IPS-20b (cell line): Measurements from ENCODE around the gene CUX1.

Experiments
- H3K27ac ChIP-seq: one replicate; pipeline ENCODE4 v1.5.1; 2013; ENCODE audit warnings: low read length
- H3K27me3 ChIP-seq: 2 replicates; pipeline ENCODE4 v1.6.1; 2013; ENCODE audit warnings: mild to moderate bottlenecking, low read length, inconsistent platforms; ENCODE audit not compliant: insufficient read depth
- H3K36me3 ChIP-seq: 2 replicates; pipeline ENCODE4 v1.6.1; 2013; ENCODE audit warnings: low read depth, mild to moderate bottlenecking, inconsistent platforms, low read length, moderate library complexity; ENCODE audit not compliant: insufficient read depth
- H3K4me1 ChIP-seq: 2 replicates; pipeline ENCODE4 v1.6.1; 2013; ENCODE audit warnings: mild to moderate bottlenecking, control low read depth, inconsistent platforms, low read length, moderate library complexity; ENCODE audit not compliant: insufficient read depth
- H3K4me3 ChIP-seq: 2 replicates; pipeline ENCODE4 v1.5.1; 2013; ENCODE audit warnings: mild to moderate bottlenecking, low read length, inconsistent platforms
- H3K9ac ChIP-seq: 2 replicates; pipeline ENCODE4 v1.6.1; 2013; ENCODE audit warnings: low read depth, mild to moderate bottlenecking, inconsistent platforms, low read length, moderate library complexity
- H3K9me3 ChIP-seq: 2 replicates; pipeline ENCODE4 v1.6.1; 2013; ENCODE audit warnings: mild to moderate bottlenecking, low read depth, low read length, inconsistent platforms; ENCODE audit not compliant: insufficient read depth

The CUX1 gene

GRCh38 chr7:102095321-102096011 lies 278.0 kb downstream of the CUX1 start:
- H3K36me3 ChIP-seq: peaks cover 20% of the 10 kb centered on the region; the same call in 1 of the 2 replicates
- no peaks in the 10 kb centered on the region for H3K27me3 ChIP-seq
- peaks cover 16% of the 10 kb centered on the region for H3K4me1 ChIP-seq
- no peak overlapping the region for H3K27ac ChIP-seq
- H3K9me3 ChIP-seq: no peaks in the 10 kb centered on the region
- no peak overlapping the region for H3K4me3 ChIP-seq
- H3K9ac ChIP-seq: no peak overlapping the region

GRCh38 chr7:102096012-102096332 lies 278.5 kb downstream of the CUX1 start:
- Histone ChIP-seq H3K4me3 (no peak overlapping the region), H3K4me1 (peaks cover 16% of the 10 kb centered on the region), H3K9ac (no peak overlapping the region), H3K9me3 (no peaks in the 10 kb centered on the region), H3K27ac (no peak overlapping the region), H3K27me3 (no peaks in the 10 kb centered on the region), H3K36me3 (peaks cover 24% of the 10 kb centered on the region; the same call in 1 of the 2 replicates)

GRCh38 chr7:102096706-102097427 lies 279.4 kb downstream of the CUX1 start:
- Histone ChIP-seq H3K27me3 (no peaks in the 10 kb centered on the region), H3K4me1 (peaks cover 16% of the 10 kb centered on the region), H3K9me3 (no peaks in the 10 kb centered on the region), H3K4me3 (no peak overlapping the region), H3K9ac (no peak overlapping the region), H3K27ac (no peak overlapping the region), H3K36me3 (peaks cover 25% of the 10 kb centered on the region)

GRCh38 chr7:102097601-102098161 lies 280.3 kb downstream of the CUX1 start:
- H3K9ac ChIP-seq: no peak overlapping the region
- H3K36me3 ChIP-seq: peaks cover 25% of the 10 kb centered on the region
- peaks cover 11% of the 10 kb centered on the region for H3K4me1 ChIP-seq
- H3K27me3 ChIP-seq: no peaks in the 10 kb centered on the region
- H3K9me3 ChIP-seq: no peaks in the 10 kb centered on the region
- H3K4me3 ChIP-seq: no peak overlapping the region
- H3K27ac ChIP-seq: no peak overlapping the region

GRCh38 chr7:102098986-102099385 lies 281.6 kb downstream of the CUX1 start:
- no peak overlapping the region for H3K27ac ChIP-seq
- H3K9ac ChIP-seq: no peak overlapping the region
- H3K4me3 ChIP-seq: no peak overlapping the region
- peaks cover 6% of the 10 kb centered on the region; the same call in 1 of the 2 replicates for H3K4me1 ChIP-seq
- H3K9me3 ChIP-seq: no peaks in the 10 kb centered on the region
- H3K36me3 ChIP-seq: peaks cover 28% of the 10 kb centered on the region
- no peaks in the 10 kb centered on the region for H3K27me3 ChIP-seq

GRCh38 chr7:102099474-102099873 lies 282.0 kb downstream of the CUX1 start:
- Histone ChIP-seq H3K27ac (no peak overlapping the region), H3K9me3 (no peaks in the 10 kb centered on the region), H3K4me3 (no peak overlapping the region), H3K9ac (no peak overlapping the region), H3K36me3 (peaks cover 33% of the 10 kb centered on the region), H3K27me3 (no peaks in the 10 kb centered on the region), H3K4me1 (peaks cover 1% of the 10 kb centered on the region; the same call in 1 of the 2 replicates)

- H3K36me3 ChIP-seq: peaks cover 42% of the 10 kb centered on the region
- H3K4me1 ChIP-seq: no peaks in the 10 kb centered on the region; the same call in 1 of the 2 replicates
Measured at GRCh38 chr7:102101111-102101551, 283.7 kb downstream of the CUX1 start.

GRCh38 chr7:102101926-102102325 lies 284.5 kb downstream of the CUX1 start:
- H3K4me3 ChIP-seq: no peak overlapping the region
- peaks cover 49% of the 10 kb centered on the region for H3K36me3 ChIP-seq
- no peaks in the 10 kb centered on the region for H3K9me3 ChIP-seq
- no peaks in the 10 kb centered on the region for H3K27me3 ChIP-seq
- no peak overlapping the region for H3K9ac ChIP-seq
- H3K27ac ChIP-seq: no peak overlapping the region
- H3K4me1 ChIP-seq: no peaks in the 10 kb centered on the region; the same call in 1 of the 2 replicates

More at GRCh38 chr7:102101111-102101551, 283.7 kb downstream of the CUX1 start:
- H3K9ac ChIP-seq: no peak overlapping the region
- no peaks in the 10 kb centered on the region for H3K27me3 ChIP-seq
- H3K4me3 ChIP-seq: no peak overlapping the region
- no peaks in the 10 kb centered on the region for H3K9me3 ChIP-seq
- H3K27ac ChIP-seq: no peak overlapping the region

- no peaks in the 10 kb centered on the region for H3K4me1 ChIP-seq
- no peaks in the 10 kb centered on the region for H3K9me3 ChIP-seq
- H3K4me3 ChIP-seq: no peak overlapping the region
- H3K36me3 ChIP-seq: peaks cover 47% of the 10 kb centered on the region
- no peaks in the 10 kb centered on the region for H3K27me3 ChIP-seq
- no peak overlapping the region for H3K27ac ChIP-seq
- H3K9ac ChIP-seq: no peak overlapping the region
Measured at GRCh38 chr7:102103027-102103372, 285.6 kb downstream of the CUX1 start.

GRCh38 chr7:102104245-102104644 lies 286.8 kb downstream of the CUX1 start:
- no peak overlapping the region for H3K9ac ChIP-seq
- no peaks in the 10 kb centered on the region for H3K27me3 ChIP-seq
- no peak overlapping the region for H3K4me3 ChIP-seq
- no peak overlapping the region for H3K27ac ChIP-seq
- no peaks in the 10 kb centered on the region for H3K4me1 ChIP-seq
- no peaks in the 10 kb centered on the region for H3K9me3 ChIP-seq
- H3K36me3 ChIP-seq: peaks cover 49% of the 10 kb centered on the region

- H3K9me3 ChIP-seq: no peaks in the 10 kb centered on the region
- no peak overlapping the region for H3K9ac ChIP-seq
- no peaks in the 10 kb centered on the region for H3K27me3 ChIP-seq
- H3K4me1 ChIP-seq: peaks cover 11% of the 10 kb centered on the region; the same call in 1 of the 2 replicates
- H3K36me3 ChIP-seq: peaks cover 46% of the 10 kb centered on the region
- H3K27ac ChIP-seq: no peak overlapping the region
- H3K4me3 ChIP-seq: no peak overlapping the region
Measured at GRCh38 chr7:102106625-102107024, 289.2 kb downstream of the CUX1 start.
